CD4-positive, CD25-positive, alpha-beta regulatory T cell (primary cell): ENCODE results near the gene UBE2M. TPM values are rescaled to one million over a fixed set of nuclear protein-coding genes. Genes with fewer than 3 reads are reported as not detected.
A peak's percentile ranks its signal among the peaks of the same experiment; 100 is the strongest.
"Not testable (repeated sequence)": the region's sequence is repeated elsewhere in the genome, so short reads cannot be mapped to it uniquely, and the experiment has no call there.

Source experiments
- ATAC-seq, 2 donors: fragments of 150-1000 bp; cut with Tn5 transposase; one replicate each; pipeline ENCODE4 v1.10.0; 2021; ENCODE audit warnings: low read depth in 2 of 2, moderate number of reproducible peaks in 2 of 2, moderate library complexity in 1 of 2
- DNase-seq, 3 donors: peaks; one replicate each; pipeline versions ENCODE4 v3.0.0 to v3.0.0-alpha.2; 2012 to 2022; ENCODE audit warnings: mixed read lengths in 1 of 3
- H3K27ac ChIP-seq: one replicate; pipeline ENCODE4 v1.7.0; 2013; ENCODE audit warnings: mild to moderate bottlenecking, low read length; ENCODE audit not compliant: insufficient read depth, poor library complexity, severe bottlenecking
- H3K27me3 ChIP-seq: one replicate; pipeline ENCODE4 v1.7.0; 2013; ENCODE audit warnings: low read length; ENCODE audit not compliant: control insufficient read depth, insufficient read depth
- H3K36me3 ChIP-seq: one replicate; pipeline ENCODE4 v1.7.0; 2013; ENCODE audit warnings: mild to moderate bottlenecking, low read length, moderate library complexity; ENCODE audit not compliant: control insufficient read depth, insufficient read depth
- H3K4me1 ChIP-seq: 2 replicates; pipeline ENCODE4 v1.7.0; 2013; ENCODE audit warnings: mild to moderate bottlenecking, low read length; ENCODE audit not compliant: insufficient read depth, control insufficient read depth, poor library complexity, severe bottlenecking
- H3K4me3 ChIP-seq: one replicate; pipeline ENCODE4 v1.7.0; 2013; ENCODE audit warnings: low read depth, mild to moderate bottlenecking, low read length, moderate library complexity
- H3K9me3 ChIP-seq, 2 experiments: 1 replicate in 1 of 2; 2 replicates in 1 of 2; pipeline ENCODE4 v1.7.0; 2013; ENCODE audit warnings: low read length in 2 of 2, mild to moderate bottlenecking in 1 of 2, moderate library complexity in 1 of 2; ENCODE audit not compliant: control insufficient read depth in 2 of 2
- H3K27ac Mint-ChIP-seq, 3 donors: one replicate each; pipeline ENCODE4 v1.8.0; 2020 to 2022; ENCODE audit warnings: mild to moderate bottlenecking in 3 of 3, mixed read lengths in 3 of 3, moderate library complexity in 2 of 3
- H3K27me3 Mint-ChIP-seq: one replicate; pipeline ENCODE4 v1.8.0; 2022; ENCODE audit warnings: mild to moderate bottlenecking, mixed read lengths
- H3K36me3 Mint-ChIP-seq: one replicate; pipeline ENCODE4 v1.8.0; 2020; ENCODE audit warnings: mixed read lengths
- H3K4me1 Mint-ChIP-seq, 4 donors: one replicate each; pipeline ENCODE4 v1.8.0; 2020 to 2022; ENCODE audit warnings: mixed read lengths in 4 of 4, mild to moderate bottlenecking in 1 of 4
- H3K4me3 Mint-ChIP-seq, 4 donors: one replicate each; pipeline ENCODE4 v1.8.0; 2020 to 2022; ENCODE audit warnings: mild to moderate bottlenecking in 4 of 4, mixed read lengths in 4 of 4, moderate library complexity in 3 of 4
- H3K9me3 Mint-ChIP-seq, 7 donors: one replicate each; pipeline ENCODE4 v1.8.0; 2020 to 2022; ENCODE audit warnings: mixed read lengths in 7 of 7, mild to moderate bottlenecking in 3 of 7, moderate library complexity in 2 of 7
- polyA plus RNA-seq, 4 donors: library from polyadenylated mRNA; unstranded; fragments of 300-500 nt; fragmentation: Illumina TruSeq; gene quantifications; one replicate each; pipeline ENCODE4 v1.2.3, GENCODE V29; 2021
- total RNA-seq: library from RNA; stranded (reverse); gene quantifications from one replicate; pipeline ENCODE4 v1.2.3, GENCODE V29; 2022

Gene UBE2M
- total and polyA plus RNA-seq, 5 donors from 2014 or later, result 8.7 to 50.2 (median 15.8) TPM

DNA sequence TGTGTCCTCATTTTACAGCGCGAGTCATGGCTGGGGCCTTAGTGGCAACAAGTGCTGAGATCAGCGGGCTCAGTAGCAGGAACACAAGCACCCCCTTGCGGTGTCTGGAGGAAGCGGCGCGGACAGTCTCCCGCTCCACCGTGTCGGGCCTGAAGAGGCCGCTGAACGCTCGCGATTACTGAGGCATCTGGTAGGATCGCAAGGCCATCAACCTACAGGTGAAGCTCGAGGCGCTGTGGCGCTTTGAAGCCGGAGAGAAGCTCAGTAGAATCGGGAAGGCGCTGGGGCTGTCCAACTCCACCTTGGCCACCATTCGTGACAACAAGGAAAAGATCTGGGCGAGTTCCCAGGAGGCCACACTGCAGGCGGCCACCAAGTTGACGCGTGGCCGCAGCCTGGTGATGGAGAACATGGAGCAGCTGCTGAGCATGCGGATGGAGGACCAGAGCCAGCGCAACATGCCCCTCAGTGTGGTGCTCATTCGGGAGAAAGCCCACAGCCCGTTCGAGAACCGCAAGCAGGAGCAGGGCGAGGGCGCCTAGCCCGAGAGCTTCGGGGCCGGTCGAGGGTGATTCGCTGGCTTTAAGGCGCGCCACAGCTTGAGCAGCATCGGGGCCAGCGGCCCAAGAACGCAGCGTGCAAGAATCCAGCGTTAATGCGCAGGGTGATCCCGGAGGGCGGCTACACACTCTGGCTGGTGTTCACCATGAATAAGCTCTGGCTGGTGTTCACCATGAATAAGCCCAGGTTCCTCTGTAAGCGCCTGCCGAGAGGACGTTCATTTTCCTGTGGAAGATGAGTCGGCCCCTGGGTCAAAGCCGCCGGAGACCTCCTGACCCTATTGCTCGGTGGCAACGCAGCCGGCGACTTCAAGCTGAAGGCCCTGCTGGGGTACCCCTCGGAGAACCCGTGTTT, 23.1 kb upstream of the UBE2M start:
- H3K27ac ChIP-seq, result no peak overlapping the region
- H3K27me3 ChIP-seq, result no peaks in the 10 kb centered on the region
- Mint-ChIP-seq H3K4me3 (peak overlapping the region; percentile 11 to 67 (median 32)), H3K36me3 (peaks cover 12% of the 10 kb centered on the region), H3K4me1 (peaks cover 5 to 36% (median 20%) of the 10 kb centered on the region in 4 donors), H3K9me3 (peaks cover 0 to 2% (median 0%) of the 10 kb centered on the region in 7 donors), H3K27ac (peak overlapping the region in 2 of 3 donors; percentile 62 to 89), H3K27me3 (no peaks in the 10 kb centered on the region)
- peak; percentile 97 to 99 for ATAC-seq
- H3K36me3 ChIP-seq, result peaks cover 5% of the 10 kb centered on the region
- no peaks in the 10 kb centered on the region for H3K9me3 ChIP-seq
- peak; percentile 74 to 92 (median 89) for DNase-seq
- H3K4me1 ChIP-seq, result peaks cover 3% of the 10 kb centered on the region
- H3K4me3 ChIP-seq, result no peak overlapping the region

DNA sequence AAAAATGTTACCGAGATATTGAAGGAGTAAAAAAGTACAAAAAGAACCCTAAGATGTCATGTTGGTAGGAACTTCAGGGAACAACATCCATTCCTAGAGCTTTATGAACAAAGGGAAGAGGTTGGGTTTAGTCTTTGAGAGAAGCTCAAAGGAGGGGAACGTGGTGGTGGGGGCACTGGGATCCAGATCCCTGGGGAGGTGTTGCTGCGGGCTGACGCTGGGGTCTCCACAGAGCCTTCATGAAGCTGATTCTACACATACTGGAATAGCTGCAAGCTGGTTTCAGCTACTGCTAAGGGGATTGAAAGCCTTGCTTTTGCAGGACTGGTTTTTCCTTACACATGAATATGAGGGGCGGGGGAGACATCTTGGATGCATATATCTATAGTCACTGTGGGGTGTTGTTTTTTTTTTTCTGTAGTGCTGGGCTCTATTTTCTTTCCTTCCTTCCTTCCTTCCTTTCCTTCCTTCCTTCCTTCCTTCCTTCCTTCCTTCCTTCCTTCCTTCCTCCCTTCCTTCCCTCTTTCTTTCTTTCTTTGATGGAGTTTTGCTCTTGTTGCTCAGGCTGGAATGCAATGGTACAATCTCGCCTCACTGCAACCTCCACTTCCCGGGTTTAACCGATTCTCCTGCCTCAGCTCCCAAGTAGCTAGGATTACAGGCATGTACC, 21.2 kb upstream of the UBE2M start:
- H3K4me3 ChIP-seq, result no peak overlapping the region
- Mint-ChIP-seq H3K4me1 (peaks cover 5 to 43% (median 20%) of the 10 kb centered on the region in 4 donors), H3K9me3 (peaks cover 0 to 2% (median 0%) of the 10 kb centered on the region in 7 donors), H3K27ac (peak overlapping the region in 2 of 3 donors; percentile 62 to 86), H3K4me3 (peak overlapping the region in 2 of 4 donors; percentile 68 to 78), H3K36me3 (peaks cover 12% of the 10 kb centered on the region), H3K27me3 (no peaks in the 10 kb centered on the region)
- peaks cover 5% of the 10 kb centered on the region for H3K36me3 ChIP-seq
- no peak for ATAC-seq
- DNase-seq, result no peak
- no peaks in the 10 kb centered on the region for H3K27me3 ChIP-seq
- no peak overlapping the region for H3K27ac ChIP-seq
- no peaks in the 10 kb centered on the region for H3K9me3 ChIP-seq
- H3K4me1 ChIP-seq, result peaks cover 13% of the 10 kb centered on the region

DNA sequence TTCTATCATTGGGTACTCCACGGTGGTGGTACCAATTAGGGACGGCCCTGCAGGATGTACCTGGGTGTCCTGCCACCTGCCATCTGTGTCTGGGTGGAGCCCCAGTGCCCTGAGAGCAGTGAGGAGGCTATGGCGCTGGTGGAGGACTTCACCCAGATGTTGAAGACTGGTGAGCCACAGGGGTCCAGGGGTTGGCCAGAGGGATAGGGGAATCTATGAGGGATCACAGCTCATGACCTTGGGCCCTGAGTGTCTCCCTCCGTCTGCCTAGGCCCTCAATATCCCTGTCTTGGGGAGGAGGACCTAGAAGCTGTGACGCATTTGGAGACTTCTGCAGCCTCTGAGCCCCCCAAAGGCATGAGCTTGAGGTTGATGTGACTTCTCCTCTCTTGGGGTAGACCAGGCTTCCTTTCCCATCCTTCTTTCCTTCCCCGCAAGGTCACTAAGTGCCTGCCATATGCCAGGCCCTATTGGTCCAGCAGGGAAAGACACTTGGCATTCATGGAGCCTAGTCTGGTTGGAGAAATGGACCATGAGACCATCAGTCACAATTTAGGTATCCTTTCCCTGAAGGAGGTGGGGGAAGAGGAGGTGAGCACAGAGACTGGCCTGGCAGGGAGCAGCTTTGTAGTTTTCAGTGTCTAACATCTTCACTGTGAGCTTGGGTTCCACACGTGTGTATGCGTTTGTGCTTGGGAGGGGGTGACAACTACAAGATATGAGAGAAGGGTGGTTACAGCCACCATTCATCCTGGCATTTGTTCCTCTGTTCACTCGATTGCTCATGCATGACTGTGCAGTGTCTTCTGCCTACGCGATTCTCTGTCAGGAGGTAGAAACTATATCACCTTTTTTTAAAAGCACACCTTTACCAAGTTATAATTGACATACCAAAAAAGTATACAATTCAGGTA, 19.9 kb upstream of the UBE2M start:
- H3K27ac Mint-ChIP-seq, result peak overlapping the region; percentile 3 to 70 (median 33)
- H3K9me3 ChIP-seq, result no peaks in the 10 kb centered on the region
- H3K27ac ChIP-seq, result no peak overlapping the region
- H3K4me1 ChIP-seq, result peaks cover 24% of the 10 kb centered on the region
- ATAC-seq (no peak), DNase-seq (no peak)
- no peaks in the 10 kb centered on the region for H3K27me3 ChIP-seq
- no peak overlapping the region for H3K4me3 ChIP-seq
- H3K27me3 Mint-ChIP-seq, result peaks cover 5% of the 10 kb centered on the region
- H3K4me1 Mint-ChIP-seq, result peaks cover 5 to 54% (median 29%) of the 10 kb centered on the region in 4 donors
- H3K36me3 ChIP-seq, result peaks cover 4% of the 10 kb centered on the region
- H3K4me3 Mint-ChIP-seq, result peak overlapping the region in 3 of 4 donors; percentile 35 to 78 (median 68)
- H3K9me3 Mint-ChIP-seq, result peaks cover 0 to 2% (median 0%) of the 10 kb centered on the region in 7 donors
- peaks cover 12% of the 10 kb centered on the region for H3K36me3 Mint-ChIP-seq

DNA sequence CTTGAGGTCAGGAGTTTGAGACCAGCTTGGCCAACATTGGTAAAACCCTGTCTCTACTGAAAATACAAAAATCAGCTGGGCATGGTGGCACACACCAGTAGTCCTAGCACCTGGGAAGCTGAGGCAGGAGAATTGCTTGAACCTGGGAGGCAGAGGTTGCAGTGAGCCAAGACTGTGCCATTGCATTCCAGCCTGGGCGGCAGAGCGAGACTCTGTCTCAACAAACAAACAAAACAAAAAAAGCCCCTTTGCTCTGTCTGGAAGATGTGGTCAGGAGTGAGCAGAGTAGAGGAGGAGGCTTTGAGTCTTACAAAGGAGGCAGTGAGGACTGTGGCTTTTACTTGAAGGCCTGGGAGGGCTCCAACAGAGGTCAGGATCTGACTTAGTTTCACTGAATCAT, 19.2 kb upstream of the UBE2M start:
- H3K36me3 Mint-ChIP-seq, H3K9me3 ChIP-seq, H3K36me3 ChIP-seq, DNase-seq, H3K27ac ChIP-seq, H3K27ac Mint-ChIP-seq, ATAC-seq, H3K9me3 Mint-ChIP-seq, H3K4me3 ChIP-seq, H3K27me3 Mint-ChIP-seq, H3K27me3 ChIP-seq: not testable (repeated sequence)
- H3K4me1 Mint-ChIP-seq, result peaks cover 5 to 53% (median 32%) of the 10 kb centered on the region in 4 donors
- peak overlapping the region in 1 of 4 donors; percentile 35 for H3K4me3 Mint-ChIP-seq
- H3K4me1 ChIP-seq, result peaks cover 25% of the 10 kb centered on the region

DNA sequence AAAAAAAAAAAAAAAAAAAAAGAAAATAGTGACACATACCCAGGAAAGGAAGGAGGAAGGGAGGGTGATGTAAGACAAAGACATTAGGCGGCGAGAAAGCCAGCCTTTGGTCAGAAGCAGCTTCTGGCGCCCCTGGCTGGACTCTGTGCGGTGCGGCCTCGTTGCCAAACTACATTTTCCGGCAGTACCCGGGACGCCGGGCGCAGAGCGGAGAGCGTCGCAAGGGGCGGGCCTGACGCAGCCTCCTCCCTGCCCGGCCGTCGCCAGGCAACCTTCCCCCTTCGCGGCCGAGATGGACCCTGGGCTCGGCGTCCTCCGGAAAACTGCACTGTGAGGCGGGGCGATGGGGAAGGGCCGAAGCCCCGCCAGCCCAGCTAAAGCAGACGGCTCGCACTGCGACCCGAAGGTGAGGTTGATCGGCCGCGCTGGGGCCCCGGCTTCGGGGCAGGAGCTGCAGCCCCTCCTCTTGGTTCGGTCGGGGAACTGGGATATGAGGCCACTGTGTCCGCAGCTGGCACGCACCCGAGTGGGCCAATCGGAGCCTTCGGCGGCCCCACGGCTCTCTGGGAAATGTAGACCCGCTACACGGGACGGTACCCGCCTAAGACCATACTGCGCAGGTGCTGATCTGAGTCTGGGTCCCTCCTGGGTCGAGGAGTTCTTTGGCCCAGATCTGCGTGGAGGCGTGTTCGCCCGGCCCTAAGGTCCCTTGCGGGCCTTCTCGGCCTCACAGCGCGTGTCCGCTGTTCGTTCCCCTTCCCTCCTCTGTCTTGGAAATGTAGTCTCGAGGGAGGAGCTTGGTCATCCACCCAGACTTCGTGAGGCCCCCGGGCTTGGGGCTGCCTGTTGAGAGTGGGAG, 17.0 kb upstream of the UBE2M start:
- no peaks in the 10 kb centered on the region for H3K27me3 ChIP-seq
- H3K9me3 ChIP-seq, result no peaks in the 10 kb centered on the region
- H3K4me3 Mint-ChIP-seq, result peak overlapping the region; percentile 85 to 89 (median 88)
- peak overlapping the region in 2 of 3 donors; percentile 91 to 100 for H3K27ac Mint-ChIP-seq
- ATAC-seq (peak; percentile 17 to 24), DNase-seq (peak; percentile 67 to 88 (median 75))
- H3K27me3 Mint-ChIP-seq, result peaks cover 10% of the 10 kb centered on the region
- no peaks in the 10 kb centered on the region for H3K36me3 Mint-ChIP-seq
- peaks cover 0 to 54% (median 34%) of the 10 kb centered on the region in 4 donors for H3K4me1 Mint-ChIP-seq
- H3K27ac ChIP-seq, result peak overlapping the region; percentile 100
- H3K36me3 ChIP-seq, result no peaks in the 10 kb centered on the region
- no peaks in the 10 kb centered on the region for H3K9me3 Mint-ChIP-seq
- H3K4me1 ChIP-seq, result peaks cover 33% of the 10 kb centered on the region
- peak overlapping the region; percentile 75 for H3K4me3 ChIP-seq

DNA sequence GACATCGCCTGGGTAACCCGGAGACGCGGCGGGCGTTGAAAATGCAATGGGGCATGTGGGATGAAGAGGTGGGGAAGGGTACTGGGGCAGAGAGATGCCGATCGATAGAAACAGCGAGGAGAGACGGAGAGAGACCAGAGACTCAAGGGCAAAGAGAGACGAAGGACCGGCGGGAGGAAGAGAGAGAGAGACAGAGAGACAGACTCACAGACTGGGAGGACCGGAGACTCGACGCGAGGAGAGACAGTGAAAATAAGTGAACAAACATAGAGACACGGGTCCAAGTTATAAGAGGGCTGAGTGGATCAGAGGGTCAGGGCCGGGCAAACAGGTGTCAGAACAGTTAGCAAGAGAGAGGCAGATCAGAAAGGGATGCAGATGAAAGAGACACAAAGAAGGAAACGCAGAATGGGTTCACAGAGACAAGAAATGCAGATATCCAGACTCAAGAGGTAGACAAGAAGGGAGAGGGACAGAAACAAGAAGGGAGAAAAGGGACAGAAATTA, 15.3 kb upstream of the UBE2M start:
- DNase-seq (no peak), ATAC-seq (no peak)
- Mint-ChIP-seq H3K36me3 (peaks cover 2% of the 10 kb centered on the region), H3K27me3 (peaks cover 10% of the 10 kb centered on the region), H3K9me3 (no peaks in the 10 kb centered on the region), H3K4me3 (peak overlapping the region; percentile 88 to 100 (median 97)), H3K27ac (peak overlapping the region; percentile 99 to 100 (median 100)), H3K4me1 (peaks cover 0 to 48% (median 28%) of the 10 kb centered on the region in 4 donors)
- no peaks in the 10 kb centered on the region for H3K9me3 ChIP-seq
- peak overlapping the region; percentile 100 for H3K27ac ChIP-seq
- peak overlapping the region; percentile 80 for H3K4me3 ChIP-seq
- no peaks in the 10 kb centered on the region for H3K36me3 ChIP-seq
- H3K4me1 ChIP-seq, result peaks cover 33% of the 10 kb centered on the region
- H3K27me3 ChIP-seq, result no peaks in the 10 kb centered on the region
